Right lobe of liver (tissue), 6 donors: ENCODE measurements around the gene LOXL4. TPM values are rescaled to one million over a fixed set of nuclear protein-coding genes. Genes with fewer than 3 reads are reported as not detected.

ENCODE experiments used
- ATAC-seq, 4 donors: fragments of 200-7000 bp; cut with Tn5 transposase; one replicate each; pipeline ENCODE4 v1.9.1; 2020; ENCODE audit warnings: mild to moderate bottlenecking in 4 of 4, moderate library complexity in 4 of 4
- DNase-seq, 3 donors: peaks; one replicate each; pipeline ENCODE4 v3.0.0-alpha.2; 2020
- H3K27ac ChIP-seq, 3 donors: fragments of 200-600 bp; one replicate each; pipeline ENCODE4 v1.8.0; 2022
- H3K27me3 ChIP-seq, 2 donors: fragments of 200-600 bp; one replicate each; pipeline ENCODE4 v1.8.0; 2022
- H3K36me3 ChIP-seq, 4 donors: fragments of 200-600 bp; sonication (generic) in 1 of 4; one replicate each; pipeline versions ENCODE4 v1.5.1 to v1.8.0; 2017 to 2022; ENCODE audit warnings: control low read depth in 1 of 4
- H3K4me1 ChIP-seq, 4 donors: fragments of 200-600 bp; sonication (generic) in 1 of 4; one replicate each; pipeline versions ENCODE4 v1.5.1 to v1.8.0; 2017 to 2022; ENCODE audit warnings: control low read depth in 1 of 4
- H3K4me3 ChIP-seq, 3 donors: fragments of 200-600 bp; one replicate each; pipeline ENCODE4 v1.8.0; 2022
- H3K9me3 ChIP-seq, 4 donors: fragments of 200-600 bp; sonication (generic) in 1 of 4; one replicate each; pipeline versions ENCODE4 v1.5.1 to v1.8.0; 2017 to 2022; ENCODE audit warnings: control low read depth in 1 of 4
- CTCF ChIP-seq, 4 donors: fragments of 200-600 bp in 3 of 4; fragments of 450-650 bp in 1 of 4; IDR thresholded peaks; one replicate each; pipeline versions ENCODE4 v1.5.1 to v1.8.0; 2016 to 2022; ENCODE audit warnings: antibody characterized with exemption in 4 of 4, mild to moderate bottlenecking in 2 of 4
- POLR2A ChIP-seq: fragments of 450-650 bp; IDR thresholded peaks from one replicate; pipeline ENCODE4 v1.6.1; 2017; ENCODE audit warnings: antibody characterized with exemption, mild to moderate bottlenecking
- WGBS: methylation state at CpG from one replicate; pipeline ENCODE4 v1.1.6; 2018; ENCODE audit warnings: low coverage, low lambda C conversion rate; ENCODE audit not compliant: insufficient coverage; ENCODE audit errors: missing lambda C conversion rate; 5-methylcytosine and 5-hydroxymethylcytosine counted together
- intact Hi-C, 2 donors: fragments of 100-400 bp; cut with DNase I; formaldehyde crosslinking; loops; one replicate each; pipeline versions ENCODE4 v1.11.2 to v1.14.1; 2022
- total RNA-seq, 6 experiments: library from RNA; depleted of rRNA in 2 of 6; stranded (reverse); fragments of >200 nt in 2 of 6; fragmentation: NEBNext Ultra II Directional in 3 of 6; extraction: Animal tissue kit (Norgen Biotek cat#: 25700) in 3 of 6; gene quantifications; one replicate each; pipeline versions ENCODE4 v1.1.0 to v1.2.4, GENCODE V29; 2016 to 2023
- donor health status: DM: no; HTN: yes; CAD: no.
- donor health status: DM: no; HTN: no; CAD: no.
- donor health status: DM: no; HTN: no; CAD: no.
- donor health status: DM: no; HTN: yes; CAD: no.
- donor health status: DM: no; HTN: yes; CAD: no.

LOXL4 gene
- total RNA-seq, 6 experiments from 2014 or later: 0.51 to 33.4 (median 10.8) TPM

GRCh38 chr10:98266647-98267046 lies 1.3 kb downstream of the LOXL4 start:
- DNase-seq (no peak), ATAC-seq (no peak)
- H3K4me3 ChIP-seq: no peak overlapping the region
- intact Hi-C loops: no loop called here
- no peaks in the 10 kb centered on the region for H3K9me3 ChIP-seq
- 60% methylated on average over 5 of the region's 5 CpGs for WGBS
- H3K27ac ChIP-seq: no peak overlapping the region
- no peaks in the 10 kb centered on the region for H3K27me3 ChIP-seq
- peaks cover 0 to 19% (median 0%) of the 10 kb centered on the region in 4 donors for H3K4me1 ChIP-seq
- no peaks in the 10 kb centered on the region for H3K36me3 ChIP-seq
- TF ChIP-seq POLR2A: no peak
- TF ChIP-seq CTCF (IDR thresholded peaks at IDR 0.05): no peak

GRCh38 chr10:98265403-98266378 lies 2.3 kb downstream of the LOXL4 start:
- no peak overlapping the region for H3K4me3 ChIP-seq
- ATAC-seq (no peak), DNase-seq (no peak)
- H3K36me3 ChIP-seq: no peaks in the 10 kb centered on the region
- TF ChIP-seq CTCF (IDR thresholded peaks at IDR 0.05) (no peak), POLR2A (no peak)
- H3K4me1 ChIP-seq: peaks cover 0 to 16% (median 0%) of the 10 kb centered on the region in 4 donors
- 76% methylated on average over 4 of the region's 17 CpGs for WGBS
- intact Hi-C loops: no loop called here
- H3K9me3 ChIP-seq: no peaks in the 10 kb centered on the region
- H3K27ac ChIP-seq: no peak overlapping the region
- H3K27me3 ChIP-seq: no peaks in the 10 kb centered on the region

- Histone ChIP-seq H3K9me3 (no peaks in the 10 kb centered on the region), H3K36me3 (no peaks in the 10 kb centered on the region), H3K27ac (no peak overlapping the region), H3K4me1 (peaks cover 0 to 9% (median 0%) of the 10 kb centered on the region in 4 donors), H3K27me3 (no peaks in the 10 kb centered on the region), H3K4me3 (no peak overlapping the region)
- no peak for TF ChIP-seq CTCF (IDR thresholded peaks at IDR 0.05)
- no peak for TF ChIP-seq POLR2A
- ATAC-seq (no peak), DNase-seq (no peak)
- intact Hi-C loops: no loop called here
- 62% methylated on average over 4 of the region's 12 CpGs for WGBS
Observed at GRCh38 chr10:98264378-98265065, 3.5 kb downstream of the LOXL4 start.

- WGBS: 82% methylated on average over 3 of the region's 7 CpGs
- no peak for DNase-seq
- no peak for ATAC-seq
- Histone ChIP-seq H3K4me1 (no peaks in the 10 kb centered on the region), H3K9me3 (no peaks in the 10 kb centered on the region), H3K27ac (no peak overlapping the region), H3K36me3 (no peaks in the 10 kb centered on the region), H3K27me3 (no peaks in the 10 kb centered on the region), H3K4me3 (no peak overlapping the region)
- no peak for TF ChIP-seq CTCF (IDR thresholded peaks at IDR 0.05)
- TF ChIP-seq POLR2A: no peak
- intact Hi-C loops: no loop called here
Observed at GRCh38 chr10:98263088-98263487, 4.9 kb downstream of the LOXL4 start.
